HCT116 (cell line): ENCODE measurements around the gene TRERF1. TPM values are rescaled to one million over a fixed set of nuclear protein-coding genes. Genes with fewer than 3 reads are reported as not detected.

Source experiments
- ATAC-seq: fragments of 200-7000 bp; cut with Tn5 transposase; 2 replicates; pipeline ENCODE4 v1.9.1; 2020; ENCODE audit warnings: mild to moderate bottlenecking, moderate library complexity
- BruUV-seq: library from RNA; stranded (reverse); fragments of 400-500 nt; replicated peaks from 2 replicates; lab custom pipeline; 2021; lab: Mats Ljungman, UMichigan
- CTCF ChIA-PET: fragments of 300-600 bp; sonication (Branson Sonifier 250); formaldehyde crosslinking; loops from one replicate; lab custom pipeline; 2021; ENCODE audit warnings: antibody characterized with exemption; lab: Charles Lee
- POLR2A ChIA-PET: fragments of 300-600, 350-600 bp; sonication (Branson Sonifier 250); formaldehyde crosslinking; loops from one replicate; lab custom pipeline; 2021; ENCODE audit warnings: antibody characterized with exemption; lab: Charles Lee
- RAD21 ChIA-PET, 2 experiments: fragments of 300-600 bp; sonication (Branson Sonifier 250); formaldehyde crosslinking; loops; one replicate each; lab custom pipeline; 2023; ENCODE audit warnings: low total read pairs in 2 of 2; ENCODE audit not compliant: uncharacterized antibody in 2 of 2, unreplicated experiment in 2 of 2, low non-redundant PET in 1 of 2; lab: Charles Lee
- DNase-seq: peaks from one replicate; pipeline ENCODE4 v3.0.0-alpha.2; 2010; ENCODE audit warnings: low read depth, low spot score
- H2AFZ ChIP-seq: fragments of 200-600 bp; shearing (Covaris generic), sonication (generic); 2 replicates; pipeline ENCODE4 v1.6.1; 2017; ENCODE audit warnings: low read depth, mixed run types, mixed read lengths, antibody characterized with exemption, low read length; ENCODE audit not compliant: poor library complexity, severe bottlenecking
- H3K27ac ChIP-seq: 2 replicates; pipeline ENCODE4 v1.5.1; 2012; ENCODE audit warnings: low read depth, low read length
- H3K27me3 ChIP-seq: fragments of 200-600 bp; sonication (generic); 2 replicates; pipeline ENCODE4 v1.6.1; 2016; ENCODE audit warnings: mixed run types, low read length, mixed read lengths; ENCODE audit not compliant: insufficient read depth
- H3K36me3 ChIP-seq, 2 experiments: fragments of 200-500 bp in 1 of 2; fragments of 200-600 bp in 1 of 2; sonication (Bioruptor generic) in 1 of 2; sonication (generic) in 1 of 2; 2 replicates each; pipeline versions ENCODE4 v1.5.1 to v1.6.1; 2014 to 2016; ENCODE audit warnings: low read length in 2 of 2, inconsistent platforms in 1 of 2, mixed read lengths in 1 of 2, mixed run types in 1 of 2; ENCODE audit not compliant: insufficient read depth in 2 of 2, control insufficient read depth in 1 of 2
- H3K4me1 ChIP-seq, 2 experiments: fragments of 200-600 bp in 1 of 2; sonication (generic) in 1 of 2; 2 replicates each; pipeline versions ENCODE4 v1.5.1 to v1.6.1; 2012 to 2017; ENCODE audit warnings: low read length in 2 of 2, inconsistent platforms in 1 of 2, mild to moderate bottlenecking in 1 of 2, mixed read lengths in 1 of 2, mixed run types in 1 of 2, moderate library complexity in 1 of 2; ENCODE audit not compliant: insufficient read depth in 2 of 2, control insufficient read depth in 1 of 2
- H3K4me2 ChIP-seq: fragments of 200-600 bp; sonication (generic); 2 replicates; pipeline ENCODE4 v1.6.1; 2017; ENCODE audit warnings: mixed run types, low read length, mixed read lengths
- H3K4me3 ChIP-seq, 2 experiments: fragments of 200-600 bp in 1 of 2; sonication (generic) in 1 of 2; replicated peaks in 1 of 2; 2 replicates each; pipeline ENCODE4 v1.5.1; 2011 to 2016; ENCODE audit warnings: low read length in 2 of 2, control low read depth in 1 of 2, low read depth in 1 of 2, mild to moderate bottlenecking in 1 of 2, mixed read lengths in 1 of 2, mixed run types in 1 of 2
- H3K79me2 ChIP-seq: fragments of 200-600 bp; sonication (generic); 2 replicates; pipeline ENCODE4 v1.6.1; 2017; ENCODE audit warnings: mild to moderate bottlenecking, mixed run types, low read length, moderate library complexity, mixed read lengths; ENCODE audit not compliant: insufficient read depth
- H3K9ac ChIP-seq: fragments of 200-600 bp; sonication (generic); 2 replicates; pipeline ENCODE4 v1.6.1; 2016; ENCODE audit warnings: low read length, mixed read lengths
- H3K9me2 ChIP-seq: fragments of 200-600 bp; sonication (generic), shearing (Covaris generic); 2 replicates; pipeline ENCODE4 v1.6.1; 2017; ENCODE audit warnings: mixed run types, mild to moderate bottlenecking, moderate library complexity; ENCODE audit not compliant: insufficient read depth
- H3K9me3 ChIP-seq, 2 experiments: fragments of 200-500 bp in 1 of 2; fragments of 200-600 bp in 1 of 2; sonication (Bioruptor generic) in 1 of 2; sonication (generic) in 1 of 2; 2 replicates each; pipeline ENCODE4 v1.6.1; 2014 to 2017; ENCODE audit warnings: low read length in 2 of 2, mixed read lengths in 2 of 2, inconsistent platforms in 1 of 2, low read depth in 1 of 2, mild to moderate bottlenecking in 1 of 2, mixed run types in 1 of 2, moderate library complexity in 1 of 2; ENCODE audit not compliant: control insufficient read depth in 1 of 2, insufficient read depth in 1 of 2
- H4K20me1 ChIP-seq: fragments of 200-600 bp; sonication (generic), shearing (Covaris generic); 2 replicates; pipeline ENCODE4 v1.6.1; 2017; ENCODE audit warnings: mixed run types, mild to moderate bottlenecking, moderate library complexity; ENCODE audit not compliant: insufficient read depth
- ATF3 ChIP-seq: IDR thresholded peaks from 2 replicates; pipeline ENCODE4 v1.6.1; 2012
- CTCF ChIP-seq, 3 experiments: fragments of 200-600 bp in 1 of 3; sonication (generic) in 1 of 3; IDR thresholded peaks in 2 of 3; conservative IDR thresholded peaks in 1 of 3; 2 replicates each; pipeline ENCODE4 v1.5.1; 2012 to 2017; ENCODE audit warnings: low read depth in 2 of 3, low read length in 2 of 3, antibody characterized with exemption in 1 of 3, borderline replicate concordance in 1 of 3, control low read depth in 1 of 3, mild to moderate bottlenecking in 1 of 3, mixed read lengths in 1 of 3, mixed run types in 1 of 3, moderate library complexity in 1 of 3; ENCODE audit not compliant: insufficient read depth in 1 of 3
- EZH2 ChIP-seq: fragments of 200-600 bp; sonication (generic); IDR thresholded peaks from 2 replicates; pipeline ENCODE4 v1.6.1; 2017; ENCODE audit warnings: antibody characterized with exemption, mixed run types
- EZH2phosphoT487 ChIP-seq: fragments of 200-600 bp; IDR thresholded peaks from 2 replicates; pipeline ENCODE4 v1.6.1; 2018; ENCODE audit warnings: antibody characterized with exemption, borderline replicate concordance
- POLR2A ChIP-seq: IDR thresholded peaks from 2 replicates; pipeline ENCODE4 v1.7.0; 2011; ENCODE audit warnings: borderline replicate concordance; ENCODE audit not compliant: insufficient read depth, insufficient read length; ENCODE audit errors: extremely low read depth
- POLR2AphosphoS5 ChIP-seq: IDR thresholded peaks from 2 replicates; pipeline ENCODE4 v1.6.1; 2011; ENCODE audit warnings: mild to moderate bottlenecking, low read depth, low read length, moderate library complexity
- SP1 ChIP-seq: IDR thresholded peaks from 2 replicates; pipeline ENCODE4 v1.6.1; 2012; ENCODE audit warnings: low read depth
- ZBTB33 ChIP-seq: IDR thresholded peaks from 2 replicates; pipeline ENCODE4 v1.6.1; 2011; ENCODE audit warnings: mild to moderate bottlenecking, low read length, moderate library complexity; ENCODE audit not compliant: insufficient replicate concordance; ENCODE audit errors: extremely low read depth
- ZFX ChIP-seq: fragments of 450-650 bp; IDR thresholded peaks from 2 replicates; pipeline ENCODE4 v1.6.1; 2017
- intact Hi-C: fragments of 100-400 bp; cut with micrococcal nuclease; formaldehyde crosslinking; loops from 2 replicates; pipeline ENCODE4 v1.10.0; 2022
- total RNA-seq: library from RNA; stranded (reverse); gene quantifications from one replicate; pipeline ENCODE4 v1.2.1, GENCODE V29; 2021; ENCODE audit not compliant: unreplicated experiment

Gene TRERF1
- total RNA-seq, 1 experiment from 2014 or later, result 12.4 TPM

- TF ChIP-seq POLR2A (no peak), EZH2phosphoT487 (no peak), SP1 (no peak), EZH2 (no peak), POLR2AphosphoS5 (no peak)
These were observed 20.0 kb upstream of the TRERF1 start (continued) for GRCh38 chr6:42471714-42472113.

GRCh38 chr6:42471142-42471541 lies 19.4 kb upstream of the TRERF1 start:
- intact Hi-C loops, result no loop called here

More at GRCh38 chr6:42471142-42471541, 19.4 kb upstream of the TRERF1 start:
- Histone ChIP-seq H3K27ac (no peak overlapping the region), H3K9ac (no peak overlapping the region), H3K79me2 (no peaks in the 10 kb centered on the region), H3K4me3 (no peak overlapping the region), H3K4me2 (no peak overlapping the region), H4K20me1 (no peaks in the 10 kb centered on the region), H3K27me3 (no peaks in the 10 kb centered on the region), H2AFZ (no peak overlapping the region), H3K36me3 (0 out of 4 replicates have a peak, but pooled peaks cover 0 to 4% of the 10 kb centered on the region in 2 experiments), H3K4me1 (no peaks in the 10 kb centered on the region), H3K9me3 (peaks cover 0 to 7% of the 10 kb centered on the region in 2 experiments; a peak in 2 of 4 replicates), H3K9me2 (0 out of 2 replicates have a peak, but pooled peaks cover 2% of the 10 kb centered on the region)
- BruUV-seq, result no TSS peak
- ChIA-PET RAD21 (no interaction called here), CTCF (no interaction called here), POLR2A (no interaction called here)
- no peak for ATAC-seq
- TF ChIP-seq ATF3 (no peak), EZH2 (no peak), ZBTB33 (no peak), ZFX (no peak), CTCF (IDR thresholded peaks at IDR 0.05 in 2 of 3, conservative IDR thresholded peaks at IDR 0.05 in 1 of 3; ENCODE audit: borderline replicate concordance in 1 of 3, insufficient read depth in 1 of 3, low read depth in 2 of 3, low read length in 2 of 3) (no peak)
- DNase-seq, result no peak
